ENCODE measurements around the gene TKT. TPM values are rescaled to one million over a fixed set of nuclear protein-coding genes. Genes with fewer than 3 reads are reported as not detected.

TKT gene
- total RNA-seq, 1 experiment from 2014 or later: 650 TPM

DNA sequence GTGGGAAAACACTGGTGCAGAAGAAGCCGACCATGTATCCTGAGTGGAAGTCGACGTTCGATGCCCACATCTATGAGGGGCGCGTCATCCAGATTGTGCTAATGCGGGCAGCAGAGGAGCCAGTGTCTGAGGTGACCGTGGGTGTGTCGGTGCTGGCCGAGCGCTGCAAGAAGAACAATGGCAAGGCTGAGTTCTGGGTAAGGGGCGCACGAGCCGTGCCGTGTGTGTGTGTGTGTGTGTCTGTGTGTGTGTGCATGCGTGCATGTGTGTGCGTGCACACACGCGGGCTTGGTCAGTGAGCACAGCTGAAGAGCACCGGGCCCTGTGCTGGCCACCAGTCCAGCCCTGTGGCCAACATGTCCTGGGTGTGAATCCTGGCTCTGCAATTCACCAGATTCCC, 76.2 kb downstream of the TKT start:
- Histone ChIP-seq H3K4ac (ENCODE audit: low read depth, low read length) (no peak overlapping the region), H3K9me3 (ENCODE audit: control insufficient read depth, low read depth, low read length) (no peaks in the 10 kb centered on the region), H3K79me2 (ENCODE audit: insufficient read depth, low read length) (no peaks in the 10 kb centered on the region), H3K27ac (ENCODE audit: insufficient read length, low read depth, low read length) (no peak overlapping the region), H3T11ph (ENCODE audit: low read length) (no peak overlapping the region), H3K9ac (ENCODE audit: extremely low read depth, insufficient read length, low read length) (no peak overlapping the region), H2BK20ac (ENCODE audit: low read depth, low read length, poor library complexity, severe bottlenecking) (no peak overlapping the region), H4K20me1 (ENCODE audit: control insufficient read depth, insufficient read depth, insufficient read length) (no peaks in the 10 kb centered on the region), H2BK120ac (ENCODE audit: low read depth, low read length, poor library complexity, severe bottlenecking) (no peak overlapping the region), H2BK15ac (ENCODE audit: low read depth, low read length) (no peak overlapping the region), H3K14ac (ENCODE audit: insufficient read depth, low read length) (no peak overlapping the region; the same call in 1 of the 2 replicates), H3K23me2 (ENCODE audit: insufficient read length, low read depth, low read length, poor library complexity, severe bottlenecking) (peaks cover 3% of the 10 kb centered on the region), H3K4me2 (ENCODE audit: insufficient read depth, insufficient read length, low read length) (no peak overlapping the region), H3K23ac (ENCODE audit: insufficient read length, low read depth, low read length) (no peak overlapping the region), H3K4me1 (ENCODE audit: insufficient read depth, low read length) (no peaks in the 10 kb centered on the region), H4K5ac (ENCODE audit: insufficient read length, low read depth, low read length) (no peak overlapping the region), H3K18ac (ENCODE audit: insufficient read length, low read depth, low read length) (no peak overlapping the region), H3K79me1 (ENCODE audit: insufficient read depth, low read depth, low read length, poor library complexity, severe bottlenecking) (no peaks in the 10 kb centered on the region), H3K56ac (ENCODE audit: insufficient read length, low read depth, low read length) (no peak overlapping the region), H2AK5ac (ENCODE audit: insufficient read length, low read length) (no peak overlapping the region), H3K27me3 (ENCODE audit: insufficient read depth, low read length) (no peaks in the 10 kb centered on the region), H4K91ac (ENCODE audit: insufficient read length, low read depth, low read length) (no peak overlapping the region), H2AFZ (ENCODE audit: low read length) (no peak overlapping the region), H2BK5ac (ENCODE audit: insufficient read length, low read length) (no peak overlapping the region), H2BK12ac (ENCODE audit: insufficient read length, low read depth, low read length) (no peak overlapping the region), H4K8ac (replicated peaks; ENCODE audit: insufficient read length, low read depth, low read length) (no peak overlapping the region)
- no peak for DNase-seq
- no peak overlapping the region for H3K4me3 Mint-ChIP-seq
- no peaks in the 10 kb centered on the region for H3K9me3 Mint-ChIP-seq
- TF ChIP-seq, protein P1, sequence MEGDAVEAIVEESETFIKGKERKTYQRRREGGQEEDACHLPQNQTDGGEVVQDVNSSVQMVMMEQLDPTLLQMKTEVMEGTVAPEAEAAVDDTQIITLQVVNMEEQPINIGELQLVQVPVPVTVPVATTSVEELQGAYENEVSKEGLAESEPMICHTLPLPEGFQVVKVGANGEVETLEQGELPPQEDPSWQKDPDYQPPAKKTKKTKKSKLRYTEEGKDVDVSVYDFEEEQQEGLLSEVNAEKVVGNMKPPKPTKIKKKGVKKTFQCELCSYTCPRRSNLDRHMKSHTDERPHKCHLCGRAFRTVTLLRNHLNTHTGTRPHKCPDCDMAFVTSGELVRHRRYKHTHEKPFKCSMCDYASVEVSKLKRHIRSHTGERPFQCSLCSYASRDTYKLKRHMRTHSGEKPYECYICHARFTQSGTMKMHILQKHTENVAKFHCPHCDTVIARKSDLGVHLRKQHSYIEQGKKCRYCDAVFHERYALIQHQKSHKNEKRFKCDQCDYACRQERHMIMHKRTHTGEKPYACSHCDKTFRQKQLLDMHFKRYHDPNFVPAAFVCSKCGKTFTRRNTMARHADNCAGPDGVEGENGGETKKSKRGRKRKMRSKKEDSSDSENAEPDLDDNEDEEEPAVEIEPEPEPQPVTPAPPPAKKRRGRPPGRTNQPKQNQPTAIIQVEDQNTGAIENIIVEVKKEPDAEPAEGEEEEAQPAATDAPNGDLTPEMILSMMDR (conservative IDR thresholded peaks at IDR 0.05): no peak
- H3K27me3 Mint-ChIP-seq (ENCODE audit: low read depth): no peaks in the 10 kb centered on the region
- WGBS (ENCODE audit: extremely low coverage, insufficient read length, low lambda C conversion rate): no CpG with 5 or more reads among the region's 20 CpGs
- peaks cover 0 to 24% (median 13%) of the 10 kb centered on the region in 3 experiments; a peak in 5 of 7 replicates for H3K36me3 Mint-ChIP-seq (ENCODE audit: insufficient read depth in 1 of 3, low read depth in 3 of 3)
- peaks cover 5 to 6% of the 10 kb centered on the region in 2 experiments for H3K4me1 Mint-ChIP-seq
- H3K27ac Mint-ChIP-seq: peak overlapping the region in 1 of 3 experiments; percentile 37; a peak in 4 of 7 replicates
